ENCODE results near the gene M1AP. TPM values are rescaled to one million over a fixed set of nuclear protein-coding genes. Genes with fewer than 3 reads are reported as not detected.
A peak's percentile ranks its signal among the peaks of the same experiment; 100 is the strongest.

Gene M1AP
- total RNA-seq, 1 experiment from 2014 or later, result 0.11 TPM

DNA sequence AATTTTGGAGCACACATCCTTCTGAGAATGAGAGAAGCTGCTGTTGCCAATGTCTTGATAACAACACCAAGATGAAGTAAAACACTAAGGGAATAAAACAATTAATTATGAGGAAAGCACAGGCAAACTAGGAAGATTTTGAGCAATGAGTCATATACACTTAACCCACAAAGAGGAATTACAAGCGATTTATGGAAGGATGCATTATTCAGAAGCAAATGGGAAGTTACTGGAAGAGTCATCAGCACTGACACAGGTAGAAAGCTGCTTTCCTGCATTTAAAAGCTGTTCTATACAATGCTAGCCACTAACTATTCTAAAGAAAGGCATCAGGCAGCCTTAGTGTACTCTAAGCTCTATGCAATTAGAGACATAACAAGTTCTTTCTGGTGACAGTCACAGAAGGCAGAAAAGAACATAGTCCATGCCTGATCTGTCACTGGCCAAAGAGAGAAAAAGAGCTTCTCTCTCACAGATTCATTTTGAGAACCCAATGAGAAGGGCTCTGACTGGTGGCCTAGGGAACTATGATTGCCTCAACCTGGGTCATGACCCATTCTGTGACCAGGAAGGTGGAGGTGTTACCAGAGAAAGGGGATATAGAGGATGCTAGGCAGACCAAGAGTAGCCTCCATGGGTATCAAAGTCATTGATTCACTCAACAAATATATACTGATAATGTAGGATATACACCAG is 45.4 kb downstream of the M1AP start:
- Histone ChIP-seq H2AFZ (ENCODE audit: low read length) (no peak overlapping the region), H3K4me2 (ENCODE audit: low read depth, low read length, poor library complexity, severe bottlenecking) (no peak overlapping the region), H3K9me3 (ENCODE audit: low read length) (no peaks in the 10 kb centered on the region), H3K36me3 (ENCODE audit: insufficient read depth, low read length) (no peaks in the 10 kb centered on the region), H3K4me1 (ENCODE audit: low read length) (peaks cover 9% of the 10 kb centered on the region), H3K27me3 (ENCODE audit: low read length) (peaks cover 4% of the 10 kb centered on the region; the same call in 1 of the 2 replicates), H3K4me3 (ENCODE audit: low read length) (no peak overlapping the region), H3K9me2 (replicated peaks; ENCODE audit: insufficient read depth, low read length) (no peaks in the 10 kb centered on the region), H3K27ac (ENCODE audit: low read length) (no peak overlapping the region), H3K9ac (ENCODE audit: low read length) (no peak overlapping the region), H3K79me2 (ENCODE audit: low read length) (no peaks in the 10 kb centered on the region), H4K20me1 (ENCODE audit: insufficient read depth, low read depth, low read length) (no peaks in the 10 kb centered on the region)
- no peak for DNase-seq

DNA sequence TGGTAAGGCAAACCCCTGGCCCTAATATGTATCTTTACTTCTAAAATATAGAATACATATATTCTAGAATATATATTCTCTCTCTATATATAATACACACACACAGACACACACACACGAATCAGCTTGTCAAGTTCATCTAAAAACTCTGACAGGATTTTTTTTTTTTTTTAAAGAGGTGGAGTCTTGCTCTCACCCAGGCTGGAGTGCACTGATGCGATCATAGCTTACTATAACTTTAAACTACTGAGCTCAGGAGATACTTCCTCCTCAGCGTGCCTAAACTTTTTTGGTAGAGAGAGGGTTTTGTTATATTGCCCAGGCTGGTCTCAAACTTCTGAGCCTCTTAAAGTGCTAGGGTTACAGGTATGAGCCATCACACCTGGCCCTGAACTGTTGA is 48.5 kb downstream of the M1AP start:
- Histone ChIP-seq H4K20me1 (ENCODE audit: insufficient read depth, low read depth, low read length) (no peaks in the 10 kb centered on the region), H3K9ac (ENCODE audit: low read length) (no peak overlapping the region), H3K27me3 (ENCODE audit: low read length) (peaks cover 4% of the 10 kb centered on the region; the same call in 1 of the 2 replicates), H3K36me3 (ENCODE audit: insufficient read depth, low read length) (no peaks in the 10 kb centered on the region), H3K9me2 (replicated peaks; ENCODE audit: insufficient read depth, low read length) (no peaks in the 10 kb centered on the region), H2AFZ (ENCODE audit: low read length) (no peak overlapping the region), H3K4me2 (ENCODE audit: low read depth, low read length, poor library complexity, severe bottlenecking) (no peak overlapping the region), H3K27ac (ENCODE audit: low read length) (no peak overlapping the region), H3K4me1 (ENCODE audit: low read length) (peaks cover 9% of the 10 kb centered on the region), H3K4me3 (ENCODE audit: low read length) (no peak overlapping the region), H3K79me2 (ENCODE audit: low read length) (no peaks in the 10 kb centered on the region), H3K9me3 (ENCODE audit: low read length) (no peaks in the 10 kb centered on the region)
- peak; percentile 70 for DNase-seq

GRCh38 chr2:74597410-74597809 is 50.7 kb downstream of the M1AP start:
- H3K9ac ChIP-seq (ENCODE audit: low read length), result no peak overlapping the region
- no peak overlapping the region for H3K27ac ChIP-seq (ENCODE audit: low read length)
- DNase-seq, result no peak
- H3K79me2 ChIP-seq (ENCODE audit: low read length), result no peaks in the 10 kb centered on the region
- no peak overlapping the region for H2AFZ ChIP-seq (ENCODE audit: low read length)
- H4K20me1 ChIP-seq (ENCODE audit: insufficient read depth, low read depth, low read length), result no peaks in the 10 kb centered on the region
- no peak overlapping the region for H3K4me3 ChIP-seq (ENCODE audit: low read length)
- H3K27me3 ChIP-seq (ENCODE audit: low read length), result peaks cover 4% of the 10 kb centered on the region; the same call in 1 of the 2 replicates
- H3K4me1 ChIP-seq (ENCODE audit: low read length), result peaks cover 9% of the 10 kb centered on the region
- H3K9me3 ChIP-seq (ENCODE audit: low read length), result no peaks in the 10 kb centered on the region
- H3K36me3 ChIP-seq (ENCODE audit: insufficient read depth, low read length), result no peaks in the 10 kb centered on the region
- no peak overlapping the region for H3K4me2 ChIP-seq (ENCODE audit: low read depth, low read length, poor library complexity, severe bottlenecking)
- no peaks in the 10 kb centered on the region for H3K9me2 ChIP-seq (replicated peaks; ENCODE audit: insufficient read depth, low read length)

- H4K20me1 ChIP-seq (ENCODE audit: insufficient read depth, low read depth, low read length), result no peaks in the 10 kb centered on the region
Measured at GRCh38 chr2:74596584-74596983, 51.5 kb downstream of the M1AP start.

DNA sequence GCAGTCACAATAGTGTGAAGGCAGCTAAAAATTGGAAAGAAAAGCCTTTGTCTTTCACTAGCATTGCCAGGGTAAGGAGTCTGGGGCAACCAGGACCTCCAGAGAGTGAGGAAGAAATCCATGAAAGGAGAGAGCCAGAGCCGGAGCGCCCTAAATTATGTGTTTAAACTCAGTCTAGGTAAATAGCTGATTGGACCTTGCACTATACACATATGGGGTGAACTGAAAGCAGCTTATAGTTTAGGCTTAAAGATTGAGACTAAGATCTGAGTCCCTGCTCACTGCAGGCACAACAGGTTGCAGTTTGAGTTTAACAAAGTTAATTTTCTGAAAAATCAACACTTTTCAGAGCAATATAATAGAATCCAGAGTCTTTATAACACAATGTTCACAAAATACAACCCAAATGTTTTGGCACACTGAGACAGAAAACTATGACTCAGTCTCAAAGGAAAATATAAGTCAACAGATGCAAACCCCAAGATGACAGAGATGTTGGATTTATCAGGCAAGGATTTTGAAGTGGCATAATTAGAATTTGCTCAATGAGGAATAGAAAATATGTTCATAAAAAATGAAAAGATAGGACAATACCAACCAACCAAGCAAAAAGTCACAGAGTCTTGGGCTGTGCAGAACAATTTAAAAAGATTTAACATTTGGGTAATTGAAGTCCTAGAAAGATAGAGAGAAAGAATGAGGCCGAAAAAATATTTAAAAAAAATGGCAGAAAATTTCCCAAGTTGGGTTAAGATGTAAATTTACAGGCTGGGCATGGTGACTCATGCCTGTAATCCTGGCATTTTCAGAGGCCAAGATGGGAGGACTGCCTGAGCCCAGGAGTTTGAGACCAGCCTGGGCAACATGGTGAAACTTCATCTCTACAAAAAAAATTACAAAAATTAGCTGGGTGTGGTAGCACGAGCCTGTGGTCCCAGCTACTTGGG is 54.0 kb downstream of the M1AP start:
- Histone ChIP-seq H3K79me2 (ENCODE audit: low read length) (no peaks in the 10 kb centered on the region), H3K9me3 (ENCODE audit: low read length) (no peaks in the 10 kb centered on the region), H3K27ac (ENCODE audit: low read length) (no peak overlapping the region), H3K27me3 (ENCODE audit: low read length) (no peaks in the 10 kb centered on the region), H4K20me1 (ENCODE audit: insufficient read depth, low read depth, low read length) (no peaks in the 10 kb centered on the region), H3K36me3 (ENCODE audit: insufficient read depth, low read length) (no peaks in the 10 kb centered on the region), H3K4me1 (ENCODE audit: low read length) (peaks cover 5% of the 10 kb centered on the region), H3K9ac (ENCODE audit: low read length) (no peak overlapping the region), H3K4me2 (ENCODE audit: low read depth, low read length, poor library complexity, severe bottlenecking) (no peak overlapping the region), H3K9me2 (replicated peaks; ENCODE audit: insufficient read depth, low read length) (no peaks in the 10 kb centered on the region), H3K4me3 (ENCODE audit: low read length) (no peak overlapping the region), H2AFZ (ENCODE audit: low read length) (no peak overlapping the region)
- no peak for DNase-seq

More at GRCh38 chr2:74596584-74596983, 51.5 kb downstream of the M1AP start:
- no peak overlapping the region for H3K9ac ChIP-seq (ENCODE audit: low read length)
- H3K27me3 ChIP-seq (ENCODE audit: low read length), result peaks cover 4% of the 10 kb centered on the region; the same call in 1 of the 2 replicates
- H3K9me3 ChIP-seq (ENCODE audit: low read length), result no peaks in the 10 kb centered on the region
- H3K9me2 ChIP-seq (replicated peaks; ENCODE audit: insufficient read depth, low read length), result no peaks in the 10 kb centered on the region
- no peak overlapping the region for H3K4me2 ChIP-seq (ENCODE audit: low read depth, low read length, poor library complexity, severe bottlenecking)
- H3K36me3 ChIP-seq (ENCODE audit: insufficient read depth, low read length), result no peaks in the 10 kb centered on the region
- no peak overlapping the region for H3K27ac ChIP-seq (ENCODE audit: low read length)
- no peaks in the 10 kb centered on the region for H3K79me2 ChIP-seq (ENCODE audit: low read length)
- no peak for DNase-seq
- peaks cover 9% of the 10 kb centered on the region for H3K4me1 ChIP-seq (ENCODE audit: low read length)
- H3K4me3 ChIP-seq (ENCODE audit: low read length), result no peak overlapping the region
- no peak overlapping the region for H2AFZ ChIP-seq (ENCODE audit: low read length)

DNA sequence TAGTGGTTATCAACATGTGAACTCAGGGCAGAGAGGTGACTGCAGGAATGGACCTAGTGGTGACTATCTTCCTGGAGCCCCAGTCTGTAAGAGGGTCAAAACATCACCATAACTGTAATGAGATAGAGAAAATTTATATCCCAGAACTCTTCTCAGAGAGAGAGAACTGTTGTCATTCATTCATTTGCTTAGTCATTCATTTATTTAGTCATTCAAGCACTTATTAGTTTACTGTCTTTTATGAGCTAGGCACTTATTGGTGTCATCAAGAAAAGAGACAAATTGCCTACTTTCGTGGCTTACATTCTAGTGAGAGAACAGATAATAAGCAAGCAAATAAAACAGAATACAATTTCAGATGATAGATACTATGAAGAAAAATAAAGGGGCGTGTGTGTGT is 59.5 kb downstream of the M1AP start:
- no peaks in the 10 kb centered on the region for H4K20me1 ChIP-seq (ENCODE audit: insufficient read depth, low read depth, low read length)
- H3K4me3 ChIP-seq (ENCODE audit: low read length), result no peak overlapping the region

DNA sequence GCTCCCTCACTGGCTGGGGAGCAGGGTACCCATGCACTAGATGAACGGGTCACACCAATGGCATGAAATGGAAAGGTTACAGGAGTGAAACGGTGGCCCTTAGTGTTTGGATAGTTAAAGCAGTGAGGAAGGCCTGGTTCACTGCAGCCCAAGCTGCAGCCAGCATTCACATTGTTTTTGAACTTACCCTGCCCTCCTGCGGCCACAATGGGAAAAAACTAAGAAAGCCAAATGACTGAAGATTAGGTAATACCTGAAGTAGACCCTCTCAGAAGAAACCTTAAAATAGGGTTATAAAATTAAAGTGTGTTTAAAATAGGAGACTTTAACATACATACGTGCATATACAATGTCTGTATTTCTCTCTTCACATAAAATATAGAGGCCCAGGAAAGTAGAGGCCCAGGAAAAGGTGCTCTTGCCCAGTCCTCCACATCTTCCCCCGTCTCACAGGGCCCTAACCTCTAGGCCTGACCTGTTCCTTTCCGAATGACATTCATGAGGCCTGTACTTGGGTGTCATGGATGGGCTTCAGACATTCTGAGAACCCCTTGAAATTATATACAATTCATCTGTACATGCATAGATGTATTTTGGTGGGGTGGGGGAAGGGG is 60.4 kb downstream of the M1AP start:
- H3K9me3 ChIP-seq (ENCODE audit: low read length), result no peaks in the 10 kb centered on the region
- peak overlapping the region; percentile 9; the same call in 1 of the 2 replicates for H3K9ac ChIP-seq (ENCODE audit: low read length)
- peak overlapping the region; percentile 98 for H2AFZ ChIP-seq (ENCODE audit: low read length)
- H3K4me2 ChIP-seq (ENCODE audit: low read depth, low read length, poor library complexity, severe bottlenecking), result no peak overlapping the region
- no peak overlapping the region for H3K27ac ChIP-seq (ENCODE audit: low read length)
- H3K79me2 ChIP-seq (ENCODE audit: low read length), result no peaks in the 10 kb centered on the region
- H3K27me3 ChIP-seq (ENCODE audit: low read length), result no peaks in the 10 kb centered on the region
- peaks cover 20% of the 10 kb centered on the region for H3K4me1 ChIP-seq (ENCODE audit: low read length)
- no peaks in the 10 kb centered on the region for H4K20me1 ChIP-seq (ENCODE audit: insufficient read depth, low read depth, low read length)
- no peaks in the 10 kb centered on the region for H3K36me3 ChIP-seq (ENCODE audit: insufficient read depth, low read length)
- peak; percentile 93 for DNase-seq
- no peak overlapping the region for H3K4me3 ChIP-seq (ENCODE audit: low read length)
- no peaks in the 10 kb centered on the region for H3K9me2 ChIP-seq (replicated peaks; ENCODE audit: insufficient read depth, low read length)

More for the DNA sequence above, 59.5 kb downstream of the M1AP start:
- no peak overlapping the region for H3K4me2 ChIP-seq (ENCODE audit: low read depth, low read length, poor library complexity, severe bottlenecking)
- no peaks in the 10 kb centered on the region for H3K27me3 ChIP-seq (ENCODE audit: low read length)
- H3K9ac ChIP-seq (ENCODE audit: low read length), result no peak overlapping the region
- no peak overlapping the region for H3K27ac ChIP-seq (ENCODE audit: low read length)
- H2AFZ ChIP-seq (ENCODE audit: low read length), result no peak overlapping the region
- H3K79me2 ChIP-seq (ENCODE audit: low read length), result no peaks in the 10 kb centered on the region
- peaks cover 20% of the 10 kb centered on the region for H3K4me1 ChIP-seq (ENCODE audit: low read length)
- DNase-seq, result no peak
- no peaks in the 10 kb centered on the region for H3K9me2 ChIP-seq (replicated peaks; ENCODE audit: insufficient read depth, low read length)
- no peaks in the 10 kb centered on the region for H3K36me3 ChIP-seq (ENCODE audit: insufficient read depth, low read length)
- no peaks in the 10 kb centered on the region for H3K9me3 ChIP-seq (ENCODE audit: low read length)
